GM21529 (cell line): ENCODE data around the gene ZNF385C.

Experiments used
- ATAC-seq: cut with Tn5 transposase; IDR thresholded peaks from one replicate; pipeline ENCODE4 v1.9.1; 2021; ENCODE audit not compliant: unreplicated experiment

The ZNF385C gene

GRCh38 chr17:42001729-42002128 lies 96.5 kb downstream of the ZNF385C start:
- no peak for ATAC-seq

- no peak for ATAC-seq
Measured at GRCh38 chr17:42000413-42001133, 97.7 kb downstream of the ZNF385C start.

GRCh38 chr17:41998497-41998896 lies 99.8 kb downstream of the ZNF385C start:
- no peak for ATAC-seq

GRCh38 chr17:41996855-41997164 lies 101.5 kb downstream of the ZNF385C start:
- no peak for ATAC-seq

- ATAC-seq: no peak
Measured at GRCh38 chr17:41992576-41992975, 105.7 kb downstream of the ZNF385C start.

GRCh38 chr17:41989702-41990419 lies 108.4 kb downstream of the ZNF385C start:
- ATAC-seq: no peak

GRCh38 chr17:41988418-41988817 lies 109.9 kb downstream of the ZNF385C start:
- ATAC-seq: no peak

GRCh38 chr17:41987642-41988041 lies 110.6 kb downstream of the ZNF385C start:
- no peak for ATAC-seq

- no peak for ATAC-seq
Measured at GRCh38 chr17:41986634-41987033, 111.6 kb downstream of the ZNF385C start.

- no peak for ATAC-seq
Measured at GRCh38 chr17:41985919-41986318, 112.4 kb downstream of the ZNF385C start.

GRCh38 chr17:41984454-41984853 lies 113.8 kb downstream of the ZNF385C start:
- ATAC-seq: no peak

GRCh38 chr17:41982026-41982760 lies 116.1 kb downstream of the ZNF385C start:
- no peak for ATAC-seq

- ATAC-seq: no peak
Measured at GRCh38 chr17:41977991-41978390, 120.3 kb downstream of the ZNF385C start.

- ATAC-seq: no peak
Measured at GRCh38 chr17:41976142-41976768, 122.0 kb downstream of the ZNF385C start.
